Calu3 (cell line): ENCODE data around the gene MRPL45. TPM values are rescaled to one million over a fixed set of nuclear protein-coding genes. Genes with fewer than 3 reads are reported as not detected.

Experiments
- BruUV-seq: library from RNA; stranded (reverse); fragments of 400-500 nt; replicated peaks from 2 replicates; lab custom pipeline; 2021; lab: Mats Ljungman, UMichigan
- CTCF ChIA-PET: fragments of 300-600 bp; sonication (Branson Sonifier 250); formaldehyde crosslinking; loops from one replicate; lab custom pipeline; 2022; ENCODE audit warnings: antibody characterized with exemption; lab: Charles Lee
- DNase-seq: peaks from one replicate; pipeline ENCODE4 v3.0.0; 2022
- H3K27ac Mint-ChIP-seq: one replicate; pipeline ENCODE4 v1.8.0; 2022; ENCODE audit warnings: mixed read lengths; ENCODE audit not compliant: unreplicated experiment
- H3K27me3 Mint-ChIP-seq: one replicate; pipeline ENCODE4 v1.8.0; 2022; ENCODE audit warnings: mixed read lengths; ENCODE audit not compliant: unreplicated experiment
- H3K36me3 Mint-ChIP-seq: one replicate; pipeline ENCODE4 v1.8.0; 2022; ENCODE audit warnings: mild to moderate bottlenecking, moderate library complexity, mixed read lengths; ENCODE audit not compliant: insufficient read depth, unreplicated experiment
- H3K4me1 Mint-ChIP-seq: one replicate; pipeline ENCODE4 v1.8.0; 2022; ENCODE audit warnings: mild to moderate bottlenecking, low read depth, mixed read lengths; ENCODE audit not compliant: unreplicated experiment
- H3K4me3 Mint-ChIP-seq: one replicate; pipeline ENCODE4 v1.8.0; 2022; ENCODE audit warnings: mild to moderate bottlenecking, low read depth, moderate library complexity, mixed read lengths; ENCODE audit not compliant: unreplicated experiment
- H3K9me3 Mint-ChIP-seq: one replicate; pipeline ENCODE4 v1.8.0; 2022; ENCODE audit warnings: low read depth, mixed read lengths; ENCODE audit not compliant: unreplicated experiment
- intact Hi-C: fragments of 100-400 bp; cut with micrococcal nuclease; formaldehyde crosslinking; loops from one replicate; pipeline ENCODE4 v1.10.0; 2022; ENCODE audit not compliant: unreplicated experiment
- total RNA-seq: library from RNA; stranded (reverse); gene quantifications from 2 replicates; pipeline ENCODE4 v1.2.3, GENCODE V29; 2022
- TF ChIP-seq, protein P1 (sequence below): fragments of 200-600 bp; IDR thresholded peaks from one replicate; pipeline ENCODE4 v1.8.0; 2022; ENCODE audit warnings: antibody characterized with exemption; ENCODE audit not compliant: unreplicated experiment

MRPL45 gene
- total RNA-seq, 1 experiment from 2014 or later, result 171 TPM

DNA sequence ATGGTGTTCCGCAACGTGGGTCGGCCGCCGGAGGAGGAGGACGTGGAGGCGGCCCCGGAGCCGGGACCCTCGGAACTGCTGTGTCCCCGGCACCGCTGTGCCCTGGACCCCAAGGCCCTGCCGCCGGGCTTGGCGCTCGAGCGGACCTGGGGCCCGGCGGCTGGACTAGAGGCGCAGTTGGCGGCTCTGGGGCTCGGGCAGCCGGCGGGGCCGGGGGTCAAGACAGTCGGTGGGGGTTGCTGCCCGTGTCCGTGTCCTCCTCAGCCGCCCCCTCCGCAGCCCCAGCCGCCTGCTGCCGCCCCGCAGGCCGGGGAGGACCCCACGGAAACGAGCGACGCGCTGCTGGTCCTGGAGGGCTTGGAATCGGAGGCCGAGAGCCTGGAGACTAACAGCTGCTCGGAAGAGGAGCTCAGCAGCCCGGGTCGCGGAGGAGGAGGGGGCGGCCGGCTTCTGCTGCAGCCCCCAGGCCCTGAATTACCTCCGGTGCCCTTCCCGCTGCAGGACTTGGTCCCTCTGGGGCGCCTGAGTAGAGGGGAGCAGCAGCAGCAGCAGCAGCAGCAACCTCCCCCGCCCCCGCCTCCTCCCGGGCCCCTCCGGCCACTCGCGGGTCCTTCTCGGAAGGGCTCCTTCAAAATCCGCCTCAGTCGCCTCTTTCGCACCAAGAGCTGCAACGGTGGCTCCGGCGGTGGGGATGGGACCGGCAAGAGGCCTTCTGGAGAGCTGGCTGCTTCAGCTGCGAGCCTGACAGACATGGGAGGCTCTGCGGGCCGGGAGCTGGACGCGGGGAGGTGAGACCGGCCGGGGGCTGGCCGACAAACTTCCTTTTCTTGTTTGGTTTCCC, 55.5 kb downstream of the MRPL45 start:
- CTCF ChIA-PET, result interaction anchor here (0.6 to 10.3 kb wide), 16 partner anchors 10 to 1324 kb away, joined by 3 to 434 read pairs (median 4); no protein-coding TSS in a partner anchor
- TF ChIP-seq, protein P1, sequence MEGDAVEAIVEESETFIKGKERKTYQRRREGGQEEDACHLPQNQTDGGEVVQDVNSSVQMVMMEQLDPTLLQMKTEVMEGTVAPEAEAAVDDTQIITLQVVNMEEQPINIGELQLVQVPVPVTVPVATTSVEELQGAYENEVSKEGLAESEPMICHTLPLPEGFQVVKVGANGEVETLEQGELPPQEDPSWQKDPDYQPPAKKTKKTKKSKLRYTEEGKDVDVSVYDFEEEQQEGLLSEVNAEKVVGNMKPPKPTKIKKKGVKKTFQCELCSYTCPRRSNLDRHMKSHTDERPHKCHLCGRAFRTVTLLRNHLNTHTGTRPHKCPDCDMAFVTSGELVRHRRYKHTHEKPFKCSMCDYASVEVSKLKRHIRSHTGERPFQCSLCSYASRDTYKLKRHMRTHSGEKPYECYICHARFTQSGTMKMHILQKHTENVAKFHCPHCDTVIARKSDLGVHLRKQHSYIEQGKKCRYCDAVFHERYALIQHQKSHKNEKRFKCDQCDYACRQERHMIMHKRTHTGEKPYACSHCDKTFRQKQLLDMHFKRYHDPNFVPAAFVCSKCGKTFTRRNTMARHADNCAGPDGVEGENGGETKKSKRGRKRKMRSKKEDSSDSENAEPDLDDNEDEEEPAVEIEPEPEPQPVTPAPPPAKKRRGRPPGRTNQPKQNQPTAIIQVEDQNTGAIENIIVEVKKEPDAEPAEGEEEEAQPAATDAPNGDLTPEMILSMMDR, result no peak
- peaks cover 67% of the 10 kb centered on the region for H3K4me1 Mint-ChIP-seq
- peak; percentile 66 for DNase-seq
- no TSS peak for BruUV-seq
- peak overlapping the region; percentile 76 for H3K4me3 Mint-ChIP-seq
- intact Hi-C loops, result loop anchor here (5.0 kb wide), 1 partner anchor 130 kb away; no protein-coding TSS in a partner anchor
- no peaks in the 10 kb centered on the region for H3K27me3 Mint-ChIP-seq
- peak overlapping the region; percentile 59 for H3K27ac Mint-ChIP-seq
- H3K36me3 Mint-ChIP-seq, result peaks cover 30% of the 10 kb centered on the region
- no peaks in the 10 kb centered on the region for H3K9me3 Mint-ChIP-seq

DNA sequence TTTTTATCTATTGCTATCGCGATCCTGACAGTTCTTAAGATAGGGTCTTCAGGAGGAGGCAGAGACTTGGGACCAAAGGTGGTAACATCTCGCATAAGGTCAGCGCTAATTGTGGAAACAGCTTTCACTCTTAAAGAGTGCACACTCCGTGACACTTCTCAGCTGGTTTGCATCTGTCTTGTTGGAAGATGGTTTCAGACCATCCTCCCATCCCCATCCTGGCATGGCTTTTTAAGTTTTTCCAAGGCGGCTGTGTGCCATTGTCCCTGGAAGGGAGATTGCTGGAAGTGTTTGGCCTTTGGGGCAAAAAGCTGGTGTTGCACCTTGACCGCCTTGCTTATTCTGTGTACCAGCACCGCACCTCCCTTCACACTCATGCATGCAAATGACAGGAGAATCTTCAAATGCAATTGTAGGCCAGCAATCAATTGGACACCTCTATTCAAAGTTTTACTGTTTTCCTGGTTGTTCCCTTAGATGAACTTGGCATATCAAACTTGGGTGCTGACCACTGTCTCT, 56.2 kb downstream of the MRPL45 start:
- TF ChIP-seq, protein P1, result no peak
- no peak for DNase-seq
- no peaks in the 10 kb centered on the region for H3K9me3 Mint-ChIP-seq
- H3K4me3 Mint-ChIP-seq, result peak overlapping the region; percentile 76
- H3K36me3 Mint-ChIP-seq, result peaks cover 30% of the 10 kb centered on the region
- intact Hi-C loops, result loop anchor here (5.0 kb wide), 1 partner anchor 129 kb away; no protein-coding TSS in a partner anchor
- H3K4me1 Mint-ChIP-seq, result peaks cover 74% of the 10 kb centered on the region
- CTCF ChIA-PET, result interaction anchor here (0.6 to 10.3 kb wide), 14 partner anchors 9 to 1045 kb away, joined by 3 to 434 read pairs (median 4); no protein-coding TSS in a partner anchor
- H3K27ac Mint-ChIP-seq, result peak overlapping the region; percentile 59
- no peaks in the 10 kb centered on the region for H3K27me3 Mint-ChIP-seq
- BruUV-seq, result no TSS peak

DNA sequence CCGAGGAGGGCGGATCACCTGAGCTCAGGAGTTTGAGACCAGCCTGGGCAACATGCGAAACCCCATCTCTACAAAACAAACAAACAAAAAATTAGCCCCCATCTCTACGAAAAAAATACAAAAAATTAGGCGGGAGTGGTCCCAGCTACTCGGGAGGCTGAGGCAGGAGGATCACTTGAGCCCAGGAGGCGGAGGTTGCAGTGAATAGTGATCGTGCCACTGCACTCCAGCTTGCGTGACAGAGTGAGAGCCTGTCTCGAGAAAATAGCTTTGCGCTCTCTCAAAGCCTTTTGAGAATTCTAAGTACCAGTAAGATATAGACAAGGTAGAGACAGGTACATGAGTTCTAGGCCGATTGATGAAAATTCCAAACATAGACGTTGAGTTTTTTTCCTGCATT, 56.7 kb downstream of the MRPL45 start:
- H3K4me1 Mint-ChIP-seq, result peaks cover 78% of the 10 kb centered on the region
- no TSS peak for BruUV-seq

DNA sequence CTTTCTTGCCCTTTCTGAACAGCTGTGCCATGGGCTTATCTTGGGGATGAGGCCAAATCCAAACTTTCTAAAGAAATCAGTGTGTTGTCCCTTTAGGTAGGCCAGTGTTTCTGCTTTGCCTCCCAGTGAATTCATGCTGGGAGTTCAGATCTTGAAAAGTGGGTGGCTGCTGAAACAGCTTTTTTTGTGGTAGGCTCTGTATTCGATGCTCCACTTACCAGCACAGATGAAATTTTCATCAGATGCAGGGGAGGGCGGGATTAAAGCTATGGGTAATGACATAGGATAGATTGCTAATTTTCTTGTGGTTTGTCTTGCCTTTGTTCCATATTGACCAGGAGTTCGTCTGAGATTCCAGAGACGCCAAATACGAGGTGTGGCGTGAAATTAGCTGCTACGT, 57.5 kb downstream of the MRPL45 start:
- Mint-ChIP-seq H3K4me1 (peaks cover 78% of the 10 kb centered on the region), H3K27ac (no peak overlapping the region), H3K36me3 (peaks cover 30% of the 10 kb centered on the region), H3K27me3 (no peaks in the 10 kb centered on the region), H3K9me3 (no peaks in the 10 kb centered on the region), H3K4me3 (no peak overlapping the region)
- no TSS peak for BruUV-seq
- intact Hi-C loops, result loop anchor here (5.0 kb wide), 1 partner anchor 128 kb away; no protein-coding TSS in a partner anchor
- CTCF ChIA-PET, result interaction anchor here (0.6 to 10.3 kb wide), 10 partner anchors 8 to 204 kb away, joined by 3 to 434 read pairs (median 6); no protein-coding TSS in a partner anchor
- DNase-seq, result no peak
- TF ChIP-seq, protein P1, result no peak

More for the DNA sequence above, 56.7 kb downstream of the MRPL45 start:
- Mint-ChIP-seq H3K27me3 (no peaks in the 10 kb centered on the region), H3K27ac (peak overlapping the region; percentile 59), H3K36me3 (peaks cover 30% of the 10 kb centered on the region), H3K9me3 (no peaks in the 10 kb centered on the region), H3K4me3 (peak overlapping the region; percentile 76)
- CTCF ChIA-PET, result interaction anchor here (0.6 to 10.3 kb wide), 11 partner anchors 8 to 1044 kb away, joined by 3 to 434 read pairs (median 5); no protein-coding TSS in a partner anchor
- TF ChIP-seq, protein P1, result no peak
- DNase-seq, result no peak
- intact Hi-C loops, result loop anchor here (5.0 kb wide), 1 partner anchor 129 kb away; no protein-coding TSS in a partner anchor
